ENCODE data around the gene TBX19.

Gene TBX19

DNA sequence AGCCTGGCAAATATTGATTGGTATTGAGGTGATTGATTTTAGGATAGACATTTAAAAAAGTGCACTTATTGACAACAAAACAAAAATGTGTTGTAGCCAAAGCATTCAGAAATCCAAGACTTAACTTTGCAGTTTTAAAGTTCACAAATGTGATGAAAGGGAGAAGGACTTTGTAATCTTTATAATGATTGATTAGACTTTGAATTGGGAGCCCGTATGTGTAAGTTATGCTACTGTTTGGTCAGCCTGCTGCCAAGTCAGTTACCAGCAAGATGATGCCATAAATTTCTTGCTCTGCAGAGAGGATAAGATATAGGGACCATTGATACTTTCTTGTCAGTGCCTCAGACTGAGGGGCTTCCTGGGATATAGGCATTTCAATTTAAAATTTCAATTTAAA is 39.5 kb downstream of the TBX19 start:
- Histone ChIP-seq H3K36me3 (ENCODE audit: control insufficient read depth, insufficient read depth, low read length) (no peaks in the 10 kb centered on the region), H3K4me1 (ENCODE audit: control insufficient read depth, insufficient read depth, low read length, poor library complexity, severe bottlenecking) (peaks cover 12% of the 10 kb centered on the region), H3K4me3 (ENCODE audit: extremely low read depth, insufficient read depth, low read length, poor library complexity, severe bottlenecking) (no peak overlapping the region), H3K27ac (ENCODE audit: low read depth, low read length, severe bottlenecking) (peak overlapping the region; percentile 73), H3K9me3 (ENCODE audit: control insufficient read depth, low read length) (no peaks in the 10 kb centered on the region)
- 90 to 100% methylated on average over 1 of the region's 1 CpG for WGBS, 2 experiments (ENCODE audit: insufficient coverage in 2 of 2)

DNA sequence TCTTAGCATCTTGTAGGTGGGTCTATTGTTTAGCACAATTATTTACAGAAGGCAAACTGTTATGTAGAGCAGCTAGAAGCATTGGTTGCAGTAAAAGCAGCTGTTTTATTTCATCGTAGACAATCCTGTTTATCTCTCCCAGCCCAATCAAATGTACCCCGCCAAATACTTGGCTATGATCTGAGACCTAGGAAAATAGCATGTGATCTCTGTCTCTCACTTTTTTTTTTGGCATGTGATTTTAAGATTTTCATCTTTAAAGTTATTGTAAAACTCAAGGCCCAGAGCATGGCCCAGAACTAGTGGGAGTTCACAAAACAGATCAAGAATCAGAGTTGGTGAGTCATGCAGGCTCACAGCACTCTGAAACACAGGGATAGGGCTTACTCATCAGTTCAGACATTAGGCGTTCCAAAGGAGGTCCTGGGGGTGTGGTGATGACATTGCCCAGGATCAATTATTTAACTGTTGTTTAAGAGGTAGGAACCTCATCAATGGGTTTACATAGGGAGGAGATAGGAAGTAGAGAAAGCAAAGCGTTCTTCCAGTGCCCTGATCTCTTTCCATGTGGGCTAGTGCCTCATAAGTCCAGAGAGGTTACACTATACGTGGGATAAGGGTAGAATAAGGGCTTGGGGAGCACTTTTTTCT is 40.2 kb downstream of the TBX19 start:
- H3K36me3 ChIP-seq (ENCODE audit: control insufficient read depth, insufficient read depth, low read length) = no peaks in the 10 kb centered on the region
- peaks cover 12% of the 10 kb centered on the region for H3K4me1 ChIP-seq (ENCODE audit: control insufficient read depth, insufficient read depth, low read length, poor library complexity, severe bottlenecking)
- peak overlapping the region; percentile 73 for H3K27ac ChIP-seq (ENCODE audit: low read depth, low read length, severe bottlenecking)
- 67 to 69% methylated on average over 2 to 3 of the region's 5 CpGs for WGBS, 2 experiments (ENCODE audit: insufficient coverage in 2 of 2)
- no peak overlapping the region for H3K4me3 ChIP-seq (ENCODE audit: extremely low read depth, insufficient read depth, low read length, poor library complexity, severe bottlenecking)
- H3K9me3 ChIP-seq (ENCODE audit: control insufficient read depth, low read length) = no peaks in the 10 kb centered on the region

DNA sequence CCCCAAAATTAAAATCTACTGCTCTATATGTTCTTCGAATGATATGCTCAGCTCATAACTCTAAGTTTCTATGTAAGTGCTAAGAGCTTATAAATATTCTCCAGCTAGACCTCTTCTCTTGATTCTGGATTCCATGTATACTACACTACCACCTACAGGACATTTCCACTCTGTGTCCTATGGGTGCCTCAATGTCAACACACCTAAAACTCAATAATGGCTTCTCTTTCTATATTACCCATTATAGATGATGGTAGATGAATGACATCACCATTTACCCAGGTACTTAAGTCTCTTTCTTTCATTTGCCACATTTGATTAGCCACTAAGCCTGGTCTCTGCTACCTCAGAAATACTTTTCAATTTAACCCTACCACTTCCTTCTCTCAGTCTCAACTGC is 41.3 kb downstream of the TBX19 start:
- no peak overlapping the region for H3K27ac ChIP-seq (ENCODE audit: low read depth, low read length, severe bottlenecking)
- H3K36me3 ChIP-seq (ENCODE audit: control insufficient read depth, insufficient read depth, low read length) = no peaks in the 10 kb centered on the region
- H3K4me1 ChIP-seq (ENCODE audit: control insufficient read depth, insufficient read depth, low read length, poor library complexity, severe bottlenecking) = peaks cover 12% of the 10 kb centered on the region
- H3K9me3 ChIP-seq (ENCODE audit: control insufficient read depth, low read length) = no peaks in the 10 kb centered on the region
- H3K4me3 ChIP-seq (ENCODE audit: extremely low read depth, insufficient read depth, low read length, poor library complexity, severe bottlenecking) = no peak overlapping the region
- no CpG with 5 or more reads among the region's 1 CpG for WGBS, 2 experiments (ENCODE audit: insufficient coverage in 2 of 2)

GRCh38 chr1:168324745-168325425 is 44.2 kb downstream of the TBX19 start:
- Histone ChIP-seq H3K4me3 (ENCODE audit: extremely low read depth, insufficient read depth, low read length, poor library complexity, severe bottlenecking) (no peak overlapping the region), H3K4me1 (ENCODE audit: control insufficient read depth, insufficient read depth, low read length, poor library complexity, severe bottlenecking) (peaks cover 9% of the 10 kb centered on the region), H3K27ac (ENCODE audit: low read depth, low read length, severe bottlenecking) (no peak overlapping the region), H3K9me3 (ENCODE audit: control insufficient read depth, low read length) (no peaks in the 10 kb centered on the region), H3K36me3 (ENCODE audit: control insufficient read depth, insufficient read depth, low read length) (no peaks in the 10 kb centered on the region)
- WGBS, 2 experiments (ENCODE audit: insufficient coverage in 2 of 2) = 83 to 91% methylated on average over 2 of the region's 4 CpGs

- no peaks in the 10 kb centered on the region for H3K9me3 ChIP-seq (ENCODE audit: control insufficient read depth, low read length)
- no peaks in the 10 kb centered on the region for H3K4me1 ChIP-seq (ENCODE audit: control insufficient read depth, insufficient read depth, low read length, poor library complexity, severe bottlenecking)
- H3K27ac ChIP-seq (ENCODE audit: low read depth, low read length, severe bottlenecking) = no peak overlapping the region
- WGBS, 2 experiments (ENCODE audit: insufficient coverage in 2 of 2) = 92% methylated on average over 5 of the region's 5 CpGs; no CpG with 5 or more reads in 1 of the 2 experiments
- no peak overlapping the region for H3K4me3 ChIP-seq (ENCODE audit: extremely low read depth, insufficient read depth, low read length, poor library complexity, severe bottlenecking)
- H3K36me3 ChIP-seq (ENCODE audit: control insufficient read depth, insufficient read depth, low read length) = no peaks in the 10 kb centered on the region
Observed at GRCh38 chr1:168328731-168329364, 48.2 kb downstream of the TBX19 start.

GRCh38 chr1:168330285-168330684 is 49.6 kb downstream of the TBX19 start:
- Histone ChIP-seq H3K36me3 (ENCODE audit: control insufficient read depth, insufficient read depth, low read length) (no peaks in the 10 kb centered on the region), H3K27ac (ENCODE audit: low read depth, low read length, severe bottlenecking) (no peak overlapping the region), H3K9me3 (ENCODE audit: control insufficient read depth, low read length) (no peaks in the 10 kb centered on the region), H3K4me1 (ENCODE audit: control insufficient read depth, insufficient read depth, low read length, poor library complexity, severe bottlenecking) (peaks cover 4% of the 10 kb centered on the region), H3K4me3 (ENCODE audit: extremely low read depth, insufficient read depth, low read length, poor library complexity, severe bottlenecking) (no peak overlapping the region)
- WGBS, 2 experiments (ENCODE audit: insufficient coverage in 2 of 2) = no CpG with 5 or more reads among the region's 3 CpGs

DNA sequence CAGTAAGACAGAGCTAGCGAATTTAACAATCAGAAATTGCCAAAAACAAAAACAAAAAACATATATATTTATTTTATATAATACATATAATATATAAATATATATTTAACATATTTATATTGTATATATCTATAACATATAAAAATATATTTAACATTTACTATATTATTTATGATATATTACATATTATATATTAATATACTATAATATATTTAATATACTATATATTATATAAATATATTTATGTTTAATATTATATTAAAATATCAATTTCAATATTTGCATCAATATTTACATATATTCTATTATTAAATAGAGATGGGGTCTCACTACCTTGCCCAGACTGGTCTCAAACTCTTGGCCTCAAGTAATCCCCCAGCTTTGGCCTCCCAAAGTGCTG is 50.9 kb downstream of the TBX19 start:
- Histone ChIP-seq H3K27ac (ENCODE audit: low read depth, low read length, severe bottlenecking) (no peak overlapping the region), H3K4me1 (ENCODE audit: control insufficient read depth, insufficient read depth, low read length, poor library complexity, severe bottlenecking) (peaks cover 4% of the 10 kb centered on the region), H3K4me3 (ENCODE audit: extremely low read depth, insufficient read depth, low read length, poor library complexity, severe bottlenecking) (no peak overlapping the region), H3K9me3 (ENCODE audit: control insufficient read depth, low read length) (no peaks in the 10 kb centered on the region), H3K36me3 (ENCODE audit: control insufficient read depth, insufficient read depth, low read length) (no peaks in the 10 kb centered on the region)
- WGBS, 2 experiments (ENCODE audit: insufficient coverage in 2 of 2) = no CpG with 5 or more reads among the region's 1 CpG

DNA sequence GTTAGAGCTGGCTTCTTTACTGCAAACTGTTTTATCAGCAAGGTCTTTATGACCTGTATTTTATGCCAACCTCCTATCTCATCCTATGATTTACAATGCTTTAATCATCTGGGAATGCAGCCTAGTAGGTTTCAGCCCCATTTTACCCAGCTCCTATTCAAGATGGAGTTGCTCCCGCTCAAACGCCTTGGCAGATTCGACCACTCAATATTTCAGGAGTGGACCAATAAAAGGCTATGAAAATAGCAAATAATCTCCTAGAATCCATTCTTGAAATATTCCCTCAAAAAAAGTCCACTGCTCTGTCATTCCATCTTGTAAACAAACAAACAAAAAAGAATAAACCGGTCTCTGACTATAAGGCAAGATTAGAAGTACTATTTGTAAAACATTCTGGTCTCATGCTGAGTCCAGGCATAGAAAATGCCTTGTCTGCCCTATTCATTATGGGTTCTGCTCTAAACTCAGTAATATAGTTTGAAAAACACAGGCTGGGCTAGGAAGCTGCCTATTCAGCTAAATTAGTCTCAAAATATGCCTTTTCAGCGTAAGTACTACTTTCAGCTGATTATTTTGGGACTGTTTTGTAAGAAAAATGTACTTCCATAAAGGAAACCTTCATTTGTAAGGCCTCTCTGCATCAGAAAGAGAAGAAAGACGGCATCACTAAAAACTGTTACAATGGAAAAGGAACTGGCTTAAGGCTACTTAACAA is 53.0 kb downstream of the TBX19 start:
- WGBS, 2 experiments (ENCODE audit: insufficient coverage in 2 of 2) = 0 to 76% methylated on average over 1 to 3 of the region's 6 CpGs
- peaks cover 4% of the 10 kb centered on the region for H3K4me1 ChIP-seq (ENCODE audit: control insufficient read depth, insufficient read depth, low read length, poor library complexity, severe bottlenecking)
- no peak overlapping the region for H3K27ac ChIP-seq (ENCODE audit: low read depth, low read length, severe bottlenecking)
- H3K9me3 ChIP-seq (ENCODE audit: control insufficient read depth, low read length) = peaks cover 3% of the 10 kb centered on the region
- H3K36me3 ChIP-seq (ENCODE audit: control insufficient read depth, insufficient read depth, low read length) = no peaks in the 10 kb centered on the region
- no peak overlapping the region for H3K4me3 ChIP-seq (ENCODE audit: extremely low read depth, insufficient read depth, low read length, poor library complexity, severe bottlenecking)

GRCh38 chr1:168335500-168335899 is 54.8 kb downstream of the TBX19 start:
- 93% methylated on average over 1 of the region's 1 CpG; no CpG with 5 or more reads in 1 of the 2 experiments for WGBS, 2 experiments (ENCODE audit: insufficient coverage in 2 of 2)

DNA sequence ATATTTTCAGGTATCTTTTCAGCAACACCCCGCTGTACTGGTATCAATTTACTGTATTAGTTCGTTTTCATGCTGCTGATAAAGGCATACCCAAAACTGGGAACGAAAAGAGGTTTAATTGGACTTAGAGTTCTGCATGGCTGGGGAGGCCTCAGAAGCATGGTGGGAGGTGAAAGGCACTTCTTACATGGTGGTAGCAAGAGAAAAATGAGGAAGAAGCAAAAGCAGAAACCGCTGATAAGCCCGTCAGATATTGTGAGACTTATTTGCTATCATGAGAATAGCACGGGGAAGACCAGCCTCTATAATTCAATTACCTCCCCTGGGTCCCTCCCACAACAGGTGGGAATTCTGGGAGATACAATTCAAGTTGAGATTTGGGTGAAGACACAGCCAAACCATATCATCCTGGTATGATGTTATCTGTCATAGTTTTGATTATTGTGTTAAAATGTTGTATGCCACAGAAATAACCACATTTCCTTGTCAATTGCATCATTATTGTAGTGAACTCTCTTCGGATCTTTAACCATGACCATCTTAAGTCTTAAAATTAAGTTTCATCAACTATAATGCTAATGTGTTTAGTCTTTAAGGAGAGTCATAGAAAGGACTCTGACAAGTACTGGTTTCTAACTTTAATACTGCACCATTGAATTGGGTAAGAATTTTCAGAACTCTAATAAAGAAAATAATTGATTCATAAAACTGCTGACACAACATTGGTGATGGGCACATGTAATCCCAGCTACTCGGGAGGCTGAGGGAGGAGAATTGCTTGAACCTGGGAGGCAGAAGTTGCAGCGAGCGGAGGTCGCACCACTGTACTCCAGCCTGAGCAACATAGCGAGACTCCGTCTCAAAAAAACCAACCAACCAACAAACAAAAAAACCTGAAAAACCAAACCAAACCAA is 58.2 kb downstream of the TBX19 start:
- WGBS, 2 experiments (ENCODE audit: insufficient coverage in 2 of 2) = 83 to 92% methylated on average over 3 to 4 of the region's 13 CpGs

More at GRCh38 chr1:168335500-168335899, 54.8 kb downstream of the TBX19 start:
- H3K4me1 ChIP-seq (ENCODE audit: control insufficient read depth, insufficient read depth, low read length, poor library complexity, severe bottlenecking) = peaks cover 4% of the 10 kb centered on the region
- H3K36me3 ChIP-seq (ENCODE audit: control insufficient read depth, insufficient read depth, low read length) = no peaks in the 10 kb centered on the region
- no peak overlapping the region for H3K4me3 ChIP-seq (ENCODE audit: extremely low read depth, insufficient read depth, low read length, poor library complexity, severe bottlenecking)
- H3K9me3 ChIP-seq (ENCODE audit: control insufficient read depth, low read length) = peaks cover 3% of the 10 kb centered on the region
- H3K27ac ChIP-seq (ENCODE audit: low read depth, low read length, severe bottlenecking) = no peak overlapping the region

More for the DNA sequence above, 58.2 kb downstream of the TBX19 start:
- Histone ChIP-seq H3K4me1 (ENCODE audit: control insufficient read depth, insufficient read depth, low read length, poor library complexity, severe bottlenecking) (peaks cover 4% of the 10 kb centered on the region), H3K9me3 (ENCODE audit: control insufficient read depth, low read length) (peaks cover 3% of the 10 kb centered on the region), H3K27ac (ENCODE audit: low read depth, low read length, severe bottlenecking) (no peak overlapping the region), H3K4me3 (ENCODE audit: extremely low read depth, insufficient read depth, low read length, poor library complexity, severe bottlenecking) (no peak overlapping the region), H3K36me3 (ENCODE audit: control insufficient read depth, insufficient read depth, low read length) (no peaks in the 10 kb centered on the region)
